Measurements from ENCODE around the gene TRPC3.
"Not testable (repeated sequence)": the region's sequence is repeated elsewhere in the genome, so short reads cannot be mapped to it uniquely, and the experiment has no call there.

The TRPC3 gene

DNA sequence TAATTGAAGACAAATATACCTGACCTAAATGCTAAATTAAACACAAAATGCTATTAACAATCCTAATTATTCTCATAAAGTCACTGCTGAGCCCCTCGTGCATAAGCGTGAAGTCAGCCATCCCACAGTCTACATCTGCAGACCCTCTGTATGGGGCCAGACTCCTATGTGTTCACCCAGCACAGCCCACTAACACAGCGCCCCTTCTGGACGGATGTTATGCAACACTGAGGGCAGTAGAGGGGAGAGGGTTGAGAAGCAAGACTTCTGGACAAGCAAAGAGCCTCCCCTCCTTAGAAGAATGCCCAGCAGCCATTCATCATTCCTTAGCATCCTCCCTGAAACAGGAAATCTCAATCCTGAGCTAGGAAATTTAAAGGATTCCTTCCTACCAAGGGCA lies 7.9 kb downstream of the TRPC3 start:
- no peak for DNase-seq

- DNase-seq = no peak
Observed at GRCh38 chr4:121939690-121940089, 12.2 kb downstream of the TRPC3 start.

- no peak for DNase-seq
Observed at GRCh38 chr4:121938282-121939092, 13.4 kb downstream of the TRPC3 start.

- no peak for DNase-seq
Observed at GRCh38 chr4:121936101-121936500, 15.8 kb downstream of the TRPC3 start.

DNA sequence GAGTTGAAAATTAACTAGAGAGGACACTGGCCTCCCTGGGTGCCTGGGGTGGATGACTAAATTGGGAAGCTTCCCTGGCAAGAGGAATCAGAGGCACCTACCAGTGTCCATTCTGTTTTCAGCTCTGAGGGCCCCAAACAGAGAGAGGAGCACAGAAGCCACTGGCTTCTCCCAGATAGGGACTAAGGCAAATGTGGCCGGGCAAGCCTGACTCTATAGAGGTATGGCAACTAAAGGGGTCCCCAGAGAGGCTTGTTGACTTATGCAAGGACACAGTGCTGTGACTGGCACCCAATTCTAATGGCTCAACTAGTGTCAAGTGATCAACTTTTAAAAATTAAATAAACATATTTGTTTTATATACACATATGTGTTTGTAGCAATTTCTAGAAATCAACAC lies 17.2 kb downstream of the TRPC3 start:
- DNase-seq = no peak

- no peak for DNase-seq
Observed at GRCh38 chr4:121932212-121932974, 19.5 kb downstream of the TRPC3 start.

DNA sequence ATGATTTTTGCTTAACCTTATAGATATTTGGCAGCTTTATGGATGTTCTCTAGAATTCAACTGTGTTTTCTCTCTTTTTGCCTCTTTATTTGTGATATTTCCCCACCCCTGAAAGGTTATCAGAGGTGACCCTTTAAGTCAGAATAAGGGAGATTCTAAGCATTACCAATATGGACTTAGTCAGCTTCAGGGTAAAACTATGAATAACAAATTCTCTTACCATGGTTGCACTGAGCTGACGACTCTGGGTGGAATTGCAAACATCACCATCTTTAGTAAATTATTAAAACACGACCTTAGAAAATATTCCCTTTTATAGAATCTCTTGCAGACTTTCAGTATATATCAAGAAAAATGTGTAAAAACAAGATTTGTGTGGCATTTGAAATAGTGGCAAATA lies 21.6 kb downstream of the TRPC3 start:
- no peak for DNase-seq

DNA sequence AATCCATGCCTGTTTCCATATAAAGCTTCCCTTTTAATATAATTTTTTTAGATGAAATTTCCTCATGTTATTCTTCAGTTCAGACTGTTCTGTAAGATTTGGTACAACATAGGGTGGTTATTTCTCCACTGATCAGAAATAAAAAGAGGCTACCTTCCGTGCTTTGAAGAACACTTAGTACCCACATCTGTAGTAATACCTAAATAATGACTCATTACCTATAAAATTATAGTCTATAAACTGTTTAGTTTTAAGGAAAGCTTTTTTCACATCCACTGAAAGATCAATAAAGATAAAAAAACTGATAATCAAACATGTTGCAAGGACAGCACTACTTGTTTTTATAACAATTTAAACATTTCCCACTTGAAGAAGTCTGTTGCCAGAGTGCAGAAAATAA lies 23.9 kb downstream of the TRPC3 start:
- no peak for DNase-seq

DNA sequence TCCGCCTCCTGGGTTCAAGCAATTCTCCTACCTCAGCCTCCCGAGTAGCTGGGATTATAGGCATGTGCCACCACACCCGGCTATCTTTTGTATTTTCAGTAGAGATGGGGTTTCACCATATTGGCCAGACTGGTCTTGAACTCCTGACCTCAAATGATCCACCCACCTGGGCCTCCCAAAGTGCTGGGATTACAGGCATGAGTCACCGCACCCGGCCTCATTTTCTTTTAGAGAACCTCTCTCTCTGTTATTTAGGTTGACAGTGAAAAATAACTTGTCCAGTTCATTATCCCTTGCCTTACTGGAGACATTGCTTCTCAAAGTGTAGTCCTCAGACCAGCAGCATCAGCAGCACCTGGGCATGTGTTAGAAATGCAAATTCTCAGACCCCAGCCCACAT lies 25.4 kb downstream of the TRPC3 start:
- DNase-seq = not testable (repeated sequence)

DNA sequence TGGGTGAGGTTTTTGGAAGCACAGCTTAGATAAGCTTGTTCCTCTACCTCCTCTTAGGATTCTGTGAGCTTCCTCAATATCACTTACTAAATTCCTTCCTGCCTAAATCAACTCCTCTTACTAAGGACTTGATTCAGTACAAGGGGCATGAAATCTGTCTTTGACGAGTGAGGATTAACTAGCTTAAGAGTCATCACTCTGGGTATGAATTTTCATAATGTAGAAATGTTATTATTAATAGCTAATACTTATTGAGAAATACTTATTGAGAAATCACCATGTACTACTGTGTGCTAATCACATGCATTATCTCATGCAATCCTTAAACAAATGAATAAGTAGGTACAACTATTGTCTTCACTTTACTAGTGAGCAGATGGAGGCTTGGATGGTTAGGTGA lies 28.6 kb downstream of the TRPC3 start:
- no peak for DNase-seq

- peak; percentile 3 for DNase-seq
Observed at GRCh38 chr4:121913667-121914066, 38.2 kb downstream of the TRPC3 start.

DNA sequence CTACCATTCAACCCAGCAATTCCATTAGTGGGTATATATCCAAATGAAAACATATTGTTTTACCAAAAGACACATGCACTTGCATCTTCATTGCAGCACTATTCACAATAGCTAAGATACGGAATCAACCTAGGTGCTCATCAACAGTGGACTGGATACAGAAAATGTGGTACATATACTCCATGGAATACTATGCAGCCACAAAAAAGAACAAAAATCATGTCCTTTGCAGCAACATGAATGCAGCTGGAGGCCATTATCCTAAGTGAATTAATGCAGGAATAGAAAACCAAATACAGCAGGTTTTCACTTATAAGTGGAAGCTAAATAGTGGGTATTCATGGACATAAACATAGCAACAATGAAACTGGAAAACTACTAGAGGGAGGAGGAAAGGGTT lies 43.5 kb downstream of the TRPC3 start:
- no peak for DNase-seq

GRCh38 chr4:121900132-121900983 lies 51.5 kb downstream of the TRPC3 start:
- DNase-seq = peak; percentile 67

- peak; percentile 19 for DNase-seq
Observed at GRCh38 chr4:121898150-121898549, 53.7 kb downstream of the TRPC3 start.

GRCh38 chr4:121888134-121888533 lies 63.7 kb downstream of the TRPC3 start:
- DNase-seq = no peak

GRCh38 chr4:121885115-121885514 lies 66.7 kb downstream of the TRPC3 start:
- DNase-seq = no peak

- DNase-seq = no peak
Observed at GRCh38 chr4:121881158-121881557, 70.7 kb downstream of the TRPC3 start.

DNA sequence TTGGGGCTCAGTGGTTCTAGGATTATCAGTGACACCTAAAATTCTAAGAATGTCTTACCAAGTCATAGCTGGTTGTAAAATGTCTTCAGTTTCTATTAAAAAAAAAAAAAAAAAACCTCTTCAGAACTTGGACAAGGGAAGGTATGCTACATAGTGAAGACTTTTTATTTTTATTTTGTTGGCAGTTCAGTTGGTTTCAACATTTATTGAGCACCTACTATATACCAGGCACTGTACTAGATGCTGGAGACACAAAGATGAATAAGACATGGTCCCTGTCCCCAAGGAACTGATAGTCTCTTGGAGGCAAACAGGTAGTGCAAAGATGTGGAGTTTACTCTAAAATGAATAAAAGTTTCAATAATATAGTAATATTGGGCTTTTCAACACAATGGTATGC lies 72.7 kb downstream of the TRPC3 start:
- DNase-seq = no peak

- DNase-seq = no peak
Observed at GRCh38 chr4:121877041-121877773, 74.7 kb downstream of the TRPC3 start.

DNA sequence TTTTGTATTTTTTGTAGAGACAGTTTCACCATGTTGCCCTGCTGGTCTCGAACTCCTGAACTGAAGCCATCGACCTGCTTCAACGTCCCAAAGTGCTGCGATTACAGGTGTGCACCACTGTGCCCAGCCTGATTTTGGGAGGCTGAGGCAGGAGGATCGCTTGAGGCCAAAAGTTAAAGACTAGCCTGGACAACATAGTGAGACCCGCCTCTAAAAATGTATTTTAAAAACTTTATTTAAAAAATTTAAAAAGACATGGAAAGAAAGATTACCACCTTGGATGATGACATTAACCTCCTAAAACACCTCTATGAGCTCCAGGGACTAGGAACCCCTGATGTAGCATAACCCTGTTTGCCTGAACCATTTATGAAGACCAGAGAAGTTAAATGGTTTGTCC lies 75.8 kb downstream of the TRPC3 start:
- DNase-seq = no peak

DNA sequence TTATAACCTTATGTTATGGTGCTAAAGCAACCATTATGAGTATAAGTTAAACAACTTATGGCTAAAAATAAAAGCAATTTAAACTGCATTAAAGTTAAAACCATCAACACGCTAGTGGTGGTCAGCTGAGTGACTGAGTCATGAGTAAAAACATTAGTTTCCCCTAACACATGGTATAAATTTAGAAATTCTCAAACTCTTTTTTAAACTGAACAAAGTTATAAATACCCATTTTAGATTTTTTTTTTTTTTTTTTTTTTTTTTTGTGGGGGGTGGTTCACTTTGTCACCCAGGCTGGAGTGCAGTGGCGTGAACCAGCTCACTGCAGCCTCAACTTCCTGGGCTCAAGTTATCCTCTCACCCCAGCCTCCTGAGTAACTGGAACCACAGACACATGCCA lies 76.2 kb downstream of the TRPC3 start:
- DNase-seq = no peak

DNA sequence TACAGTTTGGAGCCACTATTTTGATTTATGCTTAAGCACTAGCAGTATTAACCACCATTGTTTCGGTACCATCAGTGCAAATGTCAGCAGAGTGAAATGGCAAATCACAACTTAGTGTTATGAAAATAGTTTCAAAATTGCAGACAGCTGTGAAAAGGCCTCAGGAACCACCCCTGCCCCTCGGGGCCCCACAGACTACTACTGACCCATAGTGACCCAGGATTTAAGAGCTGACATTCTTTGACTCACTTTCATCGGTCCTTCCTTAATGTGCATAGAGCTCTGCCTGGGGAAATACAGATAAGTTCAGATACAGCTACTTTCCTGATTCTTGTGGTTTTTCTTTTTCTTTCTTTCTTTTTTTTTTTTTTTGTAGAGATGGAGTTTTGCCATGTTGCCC lies 78.3 kb downstream of the TRPC3 start:
- DNase-seq = no peak
